GM12872 (cell line): ENCODE data around the gene TLR8.

Source experiments
- CTCF ChIP-seq: IDR thresholded peaks from 3 replicates; pipeline ENCODE4 v1.5.1; 2011; ENCODE audit warnings: low read depth, mild to moderate bottlenecking, low read length, moderate library complexity; ENCODE audit not compliant: insufficient read depth

Gene TLR8

GRCh38 chrX:12962041-12962504 is 55.7 kb downstream of the TLR8 start:
- no peak for TF ChIP-seq CTCF

GRCh38 chrX:12965131-12965940 is 58.9 kb downstream of the TLR8 start:
- no peak for TF ChIP-seq CTCF

- TF ChIP-seq CTCF, result no peak
These were observed 59.7 kb downstream of the TLR8 start for GRCh38 chrX:12966151-12966550.

- no peak for TF ChIP-seq CTCF
These were observed 61.5 kb downstream of the TLR8 start for GRCh38 chrX:12967711-12968465.

- TF ChIP-seq CTCF, result peak; percentile 30; the same call in 1 of the 3 replicates
These were observed 64.3 kb downstream of the TLR8 start for GRCh38 chrX:12970691-12971202.

GRCh38 chrX:12971282-12972003 is 65.0 kb downstream of the TLR8 start:
- no peak for TF ChIP-seq CTCF

GRCh38 chrX:12972243-12972642 is 65.8 kb downstream of the TLR8 start:
- TF ChIP-seq CTCF, result no peak
